NT2/D1 (cell line): ENCODE measurements around the gene MTHFSD.

Experiments
- SUZ12 ChIP-seq: IDR thresholded peaks from 2 replicates; pipeline ENCODE4 v1.6.1; 2011; ENCODE audit not compliant: insufficient read length, insufficient read depth; ENCODE audit errors: extremely low read depth
- YY1 ChIP-seq: IDR thresholded peaks from 2 replicates; pipeline ENCODE4 v1.6.1; 2011; ENCODE audit not compliant: insufficient read length, insufficient read depth

DNA sequence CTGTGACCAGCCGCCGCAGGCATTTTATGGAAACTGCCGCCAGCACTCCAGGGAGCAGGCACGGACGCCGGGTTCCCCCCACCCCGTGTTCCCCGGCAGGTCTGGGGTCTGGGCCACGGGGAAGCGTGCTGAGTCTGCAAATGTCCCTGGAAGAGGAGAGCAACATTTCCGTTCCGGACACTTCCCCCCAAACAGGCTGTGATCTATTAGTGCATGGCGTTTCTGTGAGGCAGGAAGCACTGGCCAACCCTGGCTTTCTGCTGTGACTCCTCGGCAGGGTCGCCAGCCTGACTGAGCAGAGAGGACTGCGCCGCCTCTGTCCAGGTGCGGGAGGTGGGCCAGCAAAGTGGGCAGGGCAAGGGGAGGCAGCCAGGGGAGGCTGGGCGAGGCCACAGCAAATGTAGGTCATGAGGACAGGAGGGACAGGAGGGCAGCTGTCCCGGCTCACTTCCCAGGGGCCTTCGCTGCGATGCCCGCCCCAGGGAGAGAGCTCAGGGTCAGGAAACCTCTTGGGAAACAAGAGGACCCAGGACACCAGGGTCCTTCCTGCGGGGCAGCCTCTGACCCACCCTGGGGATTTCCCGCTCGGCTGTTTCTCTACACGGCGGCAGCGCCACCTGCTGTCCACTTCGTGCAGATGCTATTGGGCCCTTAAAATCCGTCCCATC, 35.3 kb downstream of the MTHFSD start:
- TF ChIP-seq SUZ12 (no peak), YY1 (no peak)
